MCF 10A (cell line): ENCODE results near the gene PFKP. TPM values are rescaled to one million over a fixed set of nuclear protein-coding genes. Genes with fewer than 3 reads are reported as not detected.

Source experiments
- BruUV-seq: library from RNA; stranded (reverse); fragments of 400-500 nt; replicated peaks from 2 replicates; lab custom pipeline; 2021; lab: Mats Ljungman, UMichigan
- CTCF ChIA-PET: fragments of 300-600 bp; sonication (Branson Sonifier 250); formaldehyde crosslinking; extraction: SDS; loops from one replicate; lab custom pipeline; 2021; ENCODE audit warnings: antibody characterized with exemption, inconsistent platforms; lab: Yijun Ruan, JAX
- POLR2A ChIA-PET: fragments of 300-600, 350-650 bp; sonication (Branson Sonifier 250); formaldehyde crosslinking; extraction: SDS; loops from one replicate; lab custom pipeline; 2020; ENCODE audit warnings: antibody characterized with exemption, inconsistent platforms; lab: Yijun Ruan, JAX
- DNase-seq: peaks from one replicate; pipeline ENCODE4 v3.0.0-alpha.2; 2018; ENCODE audit not compliant: unreplicated experiment
- H3K27ac Mint-ChIP-seq: one replicate; pipeline ENCODE4 v1.8.0; 2022; ENCODE audit warnings: mild to moderate bottlenecking, low read depth, mixed read lengths; ENCODE audit not compliant: unreplicated experiment
- H3K27me3 Mint-ChIP-seq: one replicate; pipeline ENCODE4 v1.8.0; 2022; ENCODE audit warnings: mixed read lengths; ENCODE audit not compliant: insufficient read depth, unreplicated experiment
- H3K36me3 Mint-ChIP-seq: one replicate; pipeline ENCODE4 v1.8.0; 2022; ENCODE audit warnings: mild to moderate bottlenecking, moderate library complexity, mixed read lengths; ENCODE audit not compliant: insufficient read depth, unreplicated experiment
- H3K4me1 Mint-ChIP-seq: one replicate; pipeline ENCODE4 v1.8.0; 2022; ENCODE audit warnings: mixed read lengths; ENCODE audit not compliant: insufficient read depth, unreplicated experiment
- H3K4me3 Mint-ChIP-seq: one replicate; pipeline ENCODE4 v1.8.0; 2022; ENCODE audit warnings: mild to moderate bottlenecking, moderate library complexity, mixed read lengths; ENCODE audit not compliant: unreplicated experiment
- H3K9me3 Mint-ChIP-seq: one replicate; pipeline ENCODE4 v1.8.0; 2022; ENCODE audit warnings: mixed read lengths; ENCODE audit not compliant: unreplicated experiment
- intact Hi-C: fragments of 100-400 bp; cut with micrococcal nuclease; formaldehyde crosslinking; loops from 2 replicates; pipeline ENCODE4 v1.14.1; 2022
- total RNA-seq: library from RNA; stranded (reverse); gene quantifications from 2 replicates; pipeline ENCODE4 v1.2.3, GENCODE V29; 2022
- TF ChIP-seq, protein P1 (sequence below): fragments of 200-600 bp; IDR thresholded peaks from one replicate; pipeline ENCODE4 v1.8.0; 2022; ENCODE audit warnings: antibody characterized with exemption, mild to moderate bottlenecking; ENCODE audit not compliant: unreplicated experiment

The PFKP gene
- total RNA-seq, 1 experiment from 2014 or later, result 186 TPM

DNA sequence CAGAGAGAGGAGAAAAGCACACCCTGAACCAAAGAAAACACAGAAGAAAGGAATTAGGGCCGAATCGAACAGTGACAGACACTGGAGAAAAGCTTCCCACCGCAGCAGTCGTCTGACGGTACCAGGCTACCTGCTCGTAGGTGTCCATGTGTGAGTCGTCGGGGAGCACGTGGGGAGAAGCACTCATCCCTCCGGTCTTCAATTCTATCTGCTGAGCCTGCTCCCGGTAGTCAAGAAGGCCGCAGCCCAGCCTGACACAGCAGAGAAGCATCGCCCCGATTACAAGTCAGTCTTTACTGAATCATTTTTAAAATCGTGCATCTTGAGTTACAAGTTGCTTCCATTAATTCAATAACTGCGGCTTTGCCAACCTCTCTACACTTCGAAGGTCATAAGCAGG is 80.7 kb downstream of the PFKP start:
- ChIA-PET CTCF (interaction anchor here (0.7 to 0.8 kb wide), 2 partner anchors 54 to 103 kb away, joined by 3 read pairs; no protein-coding TSS in a partner anchor), POLR2A (no interaction called here)
- DNase-seq, result no peak
- Mint-ChIP-seq H3K36me3 (peaks cover 82% of the 10 kb centered on the region), H3K27ac (no peak overlapping the region), H3K4me1 (no peaks in the 10 kb centered on the region), H3K4me3 (no peak overlapping the region), H3K9me3 (no peaks in the 10 kb centered on the region), H3K27me3 (no peaks in the 10 kb centered on the region)
- intact Hi-C loops, result no loop called here
- no TSS peak for BruUV-seq
- TF ChIP-seq, protein P1, sequence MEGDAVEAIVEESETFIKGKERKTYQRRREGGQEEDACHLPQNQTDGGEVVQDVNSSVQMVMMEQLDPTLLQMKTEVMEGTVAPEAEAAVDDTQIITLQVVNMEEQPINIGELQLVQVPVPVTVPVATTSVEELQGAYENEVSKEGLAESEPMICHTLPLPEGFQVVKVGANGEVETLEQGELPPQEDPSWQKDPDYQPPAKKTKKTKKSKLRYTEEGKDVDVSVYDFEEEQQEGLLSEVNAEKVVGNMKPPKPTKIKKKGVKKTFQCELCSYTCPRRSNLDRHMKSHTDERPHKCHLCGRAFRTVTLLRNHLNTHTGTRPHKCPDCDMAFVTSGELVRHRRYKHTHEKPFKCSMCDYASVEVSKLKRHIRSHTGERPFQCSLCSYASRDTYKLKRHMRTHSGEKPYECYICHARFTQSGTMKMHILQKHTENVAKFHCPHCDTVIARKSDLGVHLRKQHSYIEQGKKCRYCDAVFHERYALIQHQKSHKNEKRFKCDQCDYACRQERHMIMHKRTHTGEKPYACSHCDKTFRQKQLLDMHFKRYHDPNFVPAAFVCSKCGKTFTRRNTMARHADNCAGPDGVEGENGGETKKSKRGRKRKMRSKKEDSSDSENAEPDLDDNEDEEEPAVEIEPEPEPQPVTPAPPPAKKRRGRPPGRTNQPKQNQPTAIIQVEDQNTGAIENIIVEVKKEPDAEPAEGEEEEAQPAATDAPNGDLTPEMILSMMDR, result no peak

DNA sequence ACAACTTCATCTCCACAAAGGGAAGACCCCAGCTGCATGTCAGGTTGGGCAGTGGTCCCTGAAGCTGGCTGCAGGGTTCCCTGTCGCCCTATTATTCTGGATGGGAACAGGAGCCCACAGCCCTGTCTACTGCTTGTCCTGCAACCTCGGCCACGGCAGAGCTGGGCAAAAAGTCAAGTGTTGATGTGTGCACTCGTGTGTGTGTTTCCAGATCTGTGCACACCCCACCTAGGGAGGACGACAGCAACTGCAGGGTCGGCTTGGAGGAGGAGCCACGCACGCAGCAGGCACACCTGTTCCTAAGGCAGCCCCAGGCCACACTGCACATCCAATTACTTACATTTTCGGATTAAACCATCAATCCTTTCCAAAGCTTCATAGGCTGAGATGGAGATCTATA is 81.6 kb downstream of the PFKP start:
- Mint-ChIP-seq H3K4me3 (no peak overlapping the region), H3K9me3 (no peaks in the 10 kb centered on the region), H3K27me3 (no peaks in the 10 kb centered on the region), H3K27ac (no peak overlapping the region), H3K4me1 (no peaks in the 10 kb centered on the region), H3K36me3 (peaks cover 86% of the 10 kb centered on the region)
- intact Hi-C loops, result no loop called here
- BruUV-seq, result no TSS peak
- CTCF ChIA-PET, result interaction anchor here (0.7 kb wide), 1 partner anchor 55 kb away, joined by 3 read pairs; no protein-coding TSS in a partner anchor
- POLR2A ChIA-PET, result interaction anchor here (0.5 to 1.4 kb wide), 3 partner anchors 15 to 104 kb away, joined by 3 read pairs; no protein-coding TSS in a partner anchor
- no peak for DNase-seq
- TF ChIP-seq, protein P1, result no peak

DNA sequence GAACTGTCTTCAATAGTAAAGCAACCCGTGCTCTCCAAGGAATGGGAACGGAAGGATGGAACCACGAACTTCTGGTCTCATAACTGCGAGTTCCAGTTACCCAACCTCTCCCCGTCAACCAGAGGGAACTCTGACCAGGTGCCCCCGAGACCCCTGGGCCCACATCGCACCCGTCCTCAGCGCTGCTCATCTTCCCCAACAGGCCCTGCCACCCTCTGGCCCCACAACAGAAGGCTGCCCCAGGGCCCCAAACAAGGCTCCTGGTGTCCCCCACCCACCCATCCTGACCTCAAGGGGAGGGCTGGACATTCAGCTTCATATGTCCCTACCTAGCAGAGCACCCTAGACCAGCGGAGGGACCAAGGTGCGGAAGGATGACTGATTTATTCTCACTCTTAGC is 82.6 kb downstream of the PFKP start:
- TF ChIP-seq, protein P1, result no peak
- BruUV-seq, result no TSS peak
- DNase-seq, result no peak
- H3K4me1 Mint-ChIP-seq, result no peaks in the 10 kb centered on the region
- intact Hi-C loops, result no loop called here
- no peak overlapping the region for H3K4me3 Mint-ChIP-seq
- no peaks in the 10 kb centered on the region for H3K27me3 Mint-ChIP-seq
- no peak overlapping the region for H3K27ac Mint-ChIP-seq
- ChIA-PET CTCF (no interaction called here), POLR2A (interaction anchor here (0.7 to 1.4 kb wide), 2 partner anchors 16 to 104 kb away, joined by 3 read pairs; no protein-coding TSS in a partner anchor)
- peaks cover 85% of the 10 kb centered on the region for H3K36me3 Mint-ChIP-seq
- H3K9me3 Mint-ChIP-seq, result no peaks in the 10 kb centered on the region

DNA sequence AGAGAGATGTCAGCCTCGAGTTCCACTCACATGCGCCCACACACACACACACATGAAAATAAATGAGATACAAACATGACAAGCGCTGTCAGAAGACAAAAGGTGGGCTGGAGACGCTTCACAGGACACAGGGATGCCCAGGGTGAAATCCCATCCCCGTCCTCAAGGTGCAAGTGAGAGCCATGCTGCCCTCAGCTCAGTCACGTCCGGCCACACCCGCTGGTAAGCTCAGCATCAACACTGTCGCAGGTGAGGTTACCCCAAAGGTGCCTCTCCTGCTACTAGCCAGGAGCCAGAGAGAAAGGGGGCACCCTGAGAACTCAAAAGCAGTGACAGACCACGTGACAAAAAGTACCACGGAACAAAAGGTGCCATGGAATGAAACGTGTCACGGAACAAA is 83.0 kb downstream of the PFKP start:
- peaks cover 85% of the 10 kb centered on the region for H3K36me3 Mint-ChIP-seq
- intact Hi-C loops, result no loop called here
- no TSS peak for BruUV-seq

More for the DNA sequence above, 83.0 kb downstream of the PFKP start:
- Mint-ChIP-seq H3K9me3 (no peaks in the 10 kb centered on the region), H3K4me1 (no peaks in the 10 kb centered on the region), H3K27me3 (no peaks in the 10 kb centered on the region), H3K4me3 (no peak overlapping the region), H3K27ac (no peak overlapping the region)
- POLR2A ChIA-PET, result interaction anchor here (1.4 kb wide), 1 partner anchor 16 kb away, joined by 3 read pairs; no protein-coding TSS in a partner anchor
- TF ChIP-seq, protein P1, result no peak
- CTCF ChIA-PET, result no interaction called here
- DNase-seq, result no peak
